SU-DHL-6 (cell line): ENCODE data around the gene PACC1.

ENCODE experiments used
- EZH2phosphoT487 ChIP-seq: fragments of 200-600 bp; sonication (generic), shearing (Covaris generic); conservative IDR thresholded peaks from 2 replicates; pipeline ENCODE4 v1.6.1; 2018; ENCODE audit warnings: mild to moderate bottlenecking, antibody characterized with exemption, low read length, moderate library complexity, mixed read lengths
- TF ChIP-seq, protein P1 (sequence below): fragments of 200-600 bp; sonication (generic); IDR thresholded peaks from one replicate; pipeline ENCODE4 v1.5.1; 2017; ENCODE audit warnings: antibody characterized with exemption, mild to moderate bottlenecking, low read length, moderate library complexity; ENCODE audit not compliant: insufficient read depth, poor library complexity, severe bottlenecking

DNA sequence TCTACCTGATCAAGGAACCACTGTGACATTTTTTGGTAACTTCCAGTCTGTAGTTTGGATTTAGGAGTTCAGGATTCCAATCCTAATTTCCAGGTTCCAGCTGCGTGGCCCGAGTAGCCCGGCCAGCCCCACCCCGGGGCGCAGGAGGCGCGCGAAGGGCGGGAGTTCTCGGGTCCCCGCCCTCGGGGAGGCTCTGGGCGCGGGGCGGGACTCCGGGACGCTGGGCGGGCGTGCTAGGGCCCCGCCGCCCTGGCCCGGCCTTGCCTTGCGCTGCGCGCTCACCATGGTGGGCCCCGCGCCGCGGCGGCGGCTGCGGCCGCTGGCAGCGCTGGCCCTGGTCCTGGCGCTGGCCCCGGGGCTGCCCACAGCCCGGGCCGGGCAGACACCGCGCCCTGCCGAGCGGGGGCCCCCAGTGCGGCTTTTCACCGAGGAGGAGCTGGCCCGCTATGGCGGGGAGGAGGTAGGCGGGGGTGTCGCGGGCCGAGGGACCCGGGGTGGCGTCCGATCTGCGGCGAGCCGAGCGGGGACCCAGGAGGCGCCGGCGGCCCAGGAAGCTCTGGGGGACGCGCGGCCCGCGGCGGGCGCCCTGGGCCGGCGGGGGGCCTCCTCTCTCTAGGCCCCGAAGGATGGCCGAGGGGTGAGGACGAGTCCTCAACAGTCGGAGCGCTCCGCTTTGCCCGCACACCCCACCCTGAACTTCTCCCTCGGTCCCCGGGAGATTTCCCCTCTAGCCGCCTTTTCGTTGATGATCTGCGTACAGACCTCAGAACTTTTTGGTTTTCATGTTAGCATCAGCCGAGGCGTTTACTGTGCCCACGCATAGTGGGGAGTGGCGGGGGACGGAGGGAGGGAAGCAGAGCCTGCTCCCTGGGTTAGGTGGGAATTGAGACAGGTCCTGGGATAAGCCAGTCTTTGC, 18.2 kb upstream of the PACC1 start, which contains the start of gene NENF:
- TF ChIP-seq, protein P1, sequence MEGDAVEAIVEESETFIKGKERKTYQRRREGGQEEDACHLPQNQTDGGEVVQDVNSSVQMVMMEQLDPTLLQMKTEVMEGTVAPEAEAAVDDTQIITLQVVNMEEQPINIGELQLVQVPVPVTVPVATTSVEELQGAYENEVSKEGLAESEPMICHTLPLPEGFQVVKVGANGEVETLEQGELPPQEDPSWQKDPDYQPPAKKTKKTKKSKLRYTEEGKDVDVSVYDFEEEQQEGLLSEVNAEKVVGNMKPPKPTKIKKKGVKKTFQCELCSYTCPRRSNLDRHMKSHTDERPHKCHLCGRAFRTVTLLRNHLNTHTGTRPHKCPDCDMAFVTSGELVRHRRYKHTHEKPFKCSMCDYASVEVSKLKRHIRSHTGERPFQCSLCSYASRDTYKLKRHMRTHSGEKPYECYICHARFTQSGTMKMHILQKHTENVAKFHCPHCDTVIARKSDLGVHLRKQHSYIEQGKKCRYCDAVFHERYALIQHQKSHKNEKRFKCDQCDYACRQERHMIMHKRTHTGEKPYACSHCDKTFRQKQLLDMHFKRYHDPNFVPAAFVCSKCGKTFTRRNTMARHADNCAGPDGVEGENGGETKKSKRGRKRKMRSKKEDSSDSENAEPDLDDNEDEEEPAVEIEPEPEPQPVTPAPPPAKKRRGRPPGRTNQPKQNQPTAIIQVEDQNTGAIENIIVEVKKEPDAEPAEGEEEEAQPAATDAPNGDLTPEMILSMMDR: no peak
- TF ChIP-seq EZH2phosphoT487: no peak
